Parathyroid adenoma (tissue), 2 donors: ENCODE data around the gene RHNO1.

ENCODE experiments used
- H2AFZ ChIP-seq: fragments of 300-600 bp; sonication (generic); one replicate; pipeline ENCODE4 v1.7.0; 2017; ENCODE audit warnings: antibody characterized with exemption, mild to moderate bottlenecking
- H3K27ac ChIP-seq: fragments of 300-600 bp; sonication (generic); one replicate; pipeline ENCODE4 v1.7.0; 2017
- H3K27me3 ChIP-seq: fragments of 300-600 bp; sonication (generic); one replicate; pipeline ENCODE4 v1.7.0; 2017; ENCODE audit warnings: low read length; ENCODE audit not compliant: control insufficient read depth, insufficient read depth
- H3K36me3 ChIP-seq: fragments of 300-600 bp; sonication (generic); one replicate; pipeline ENCODE4 v1.7.0; 2017; ENCODE audit warnings: low read length; ENCODE audit not compliant: control insufficient read depth, insufficient read depth
- H3K4me1 ChIP-seq: fragments of 300-600 bp; sonication (generic); one replicate; pipeline ENCODE4 v1.7.0; 2017; ENCODE audit warnings: control low read depth
- H3K4me2 ChIP-seq: fragments of 300-600 bp; sonication (generic); one replicate; pipeline ENCODE4 v1.7.0; 2017; ENCODE audit warnings: low read length
- H3K4me3 ChIP-seq: fragments of 300-600 bp; sonication (generic); one replicate; pipeline ENCODE4 v1.7.0; 2017; ENCODE audit warnings: low read depth, low read length
- H3K79me2 ChIP-seq: fragments of 300-600 bp; sonication (generic); one replicate; pipeline ENCODE4 v1.7.0; 2017; ENCODE audit warnings: control low read depth
- H3K9ac ChIP-seq: fragments of 300-600 bp; sonication (generic); one replicate; pipeline ENCODE4 v1.7.0; 2017; ENCODE audit warnings: mild to moderate bottlenecking
- H3K9me3 ChIP-seq: fragments of 300-600 bp; sonication (generic); one replicate; pipeline ENCODE4 v1.7.0; 2017; ENCODE audit warnings: low read length; ENCODE audit not compliant: control insufficient read depth
- CTCF ChIP-seq: fragments of 300-600 bp; sonication (generic); IDR thresholded peaks from one replicate; pipeline ENCODE4 v1.7.0; 2017; ENCODE audit warnings: antibody characterized with exemption, mild to moderate bottlenecking
- donor health status: primary hyperparathyroidism.

Gene RHNO1

GRCh38 chr12:2877047-2877952 lies at the start of gene RHNO1, which contains the start of gene FOXM1:
Gene RHNO1, plus strand, starts transcription at chr12:2877223. Its CDS starts 8,144 bp downstream, at chr12:2885367.
Gene FOXM1, minus strand, starts transcription at chr12:2877174. Its CDS starts 2,696 bp downstream, at chr12:2874478.
- no peaks in the 10 kb centered on the region for H3K27me3 ChIP-seq
- peak within 1 kb of the TSS; percentile 78 for H3K9ac ChIP-seq
- peak; percentile 18 for TF ChIP-seq CTCF
- H3K27ac ChIP-seq = peak within 1 kb of the TSS; percentile 80
- no peaks in the 10 kb centered on the region for H3K9me3 ChIP-seq
- peak within 1 kb of the TSS; percentile 97 for H2AFZ ChIP-seq
- H3K4me1 ChIP-seq = peaks cover 8% of the 10 kb centered on the region
- peaks cover 23% of the 10 kb centered on the region for H3K79me2 ChIP-seq
- peak within 1 kb of the TSS; percentile 91 for H3K4me2 ChIP-seq
- peak within 1 kb of the TSS; percentile 89 for H3K4me3 ChIP-seq
- H3K36me3 ChIP-seq = no peaks in the 10 kb centered on the region

GRCh38 chr12:2829275-2829674 lies 47.7 kb upstream of the RHNO1 start:
- H3K27me3 ChIP-seq = no peaks in the 10 kb centered on the region
- no peak overlapping the region for H3K4me3 ChIP-seq
- H3K9ac ChIP-seq = no peak overlapping the region
- H3K4me1 ChIP-seq = no peaks in the 10 kb centered on the region
- no peak overlapping the region for H2AFZ ChIP-seq
- H3K79me2 ChIP-seq = no peaks in the 10 kb centered on the region
- H3K27ac ChIP-seq = no peak overlapping the region
- no peaks in the 10 kb centered on the region for H3K36me3 ChIP-seq
- H3K9me3 ChIP-seq = no peaks in the 10 kb centered on the region
- no peak overlapping the region for H3K4me2 ChIP-seq
- TF ChIP-seq CTCF = no peak

- Histone ChIP-seq H2AFZ (no peak overlapping the region), H3K4me2 (no peak overlapping the region), H3K4me1 (no peaks in the 10 kb centered on the region), H3K9ac (no peak overlapping the region), H3K9me3 (no peaks in the 10 kb centered on the region), H3K4me3 (no peak overlapping the region), H3K27me3 (no peaks in the 10 kb centered on the region), H3K79me2 (no peaks in the 10 kb centered on the region), H3K36me3 (no peaks in the 10 kb centered on the region), H3K27ac (no peak overlapping the region)
- TF ChIP-seq CTCF = no peak
These were observed 44.4 kb upstream of the RHNO1 start for GRCh38 chr12:2832550-2833127.

- Histone ChIP-seq H3K79me2 (no peaks in the 10 kb centered on the region), H3K4me3 (no peak overlapping the region), H2AFZ (no peak overlapping the region), H3K4me2 (no peak overlapping the region), H3K27me3 (no peaks in the 10 kb centered on the region), H3K36me3 (no peaks in the 10 kb centered on the region), H3K9me3 (no peaks in the 10 kb centered on the region), H3K9ac (no peak overlapping the region), H3K4me1 (no peaks in the 10 kb centered on the region), H3K27ac (no peak overlapping the region)
- TF ChIP-seq CTCF = no peak
These were observed 43.7 kb upstream of the RHNO1 start for GRCh38 chr12:2833327-2833726.
